ENCODE data around the gene NEDD4. TPM values are rescaled to one million over a fixed set of nuclear protein-coding genes. Genes with fewer than 3 reads are reported as not detected.

The NEDD4 gene
- polyA plus RNA-seq, 3 donors = 1.2 to 3.8 (median 1.3) TPM

GRCh38 chr15:56017920-56018319, 24.5 kb upstream of the NEDD4 start:
- Mint-ChIP-seq H3K27ac (no peak overlapping the region), H3K4me3 (no peak overlapping the region), H3K9me3 (peaks cover 14 to 30% (median 21%) of the 10 kb centered on the region in 7 donors), H3K27me3 (ENCODE audit: low read depth in 3 of 3) (peaks cover 0 to 4% (median 0%) of the 10 kb centered on the region in 3 donors), H3K36me3 (no peaks in the 10 kb centered on the region), H3K4me1 (no peaks in the 10 kb centered on the region)
- Histone ChIP-seq H3K9me3 (replicated peaks in 1 of 2; ENCODE audit: control insufficient read depth in 1 of 2, insufficient read depth in 1 of 2, low read length in 2 of 2) (peaks cover 0 to 7% of the 10 kb centered on the region in 2 donors), H3K4me1 (ENCODE audit: control insufficient read depth in 1 of 2, insufficient read depth in 2 of 2, low read length in 2 of 2) (no peaks in the 10 kb centered on the region), H3K9ac (ENCODE audit: insufficient read depth, low read length, poor library complexity, severe bottlenecking) (no peak overlapping the region), H3K79me2 (ENCODE audit: insufficient read depth, low read length) (no peaks in the 10 kb centered on the region), H4K20me1 (ENCODE audit: insufficient read depth, low read length) (no peaks in the 10 kb centered on the region), H3K27ac (ENCODE audit: low read depth in 1 of 2, low read length in 2 of 2) (no peak overlapping the region), H2AFZ (ENCODE audit: insufficient read depth, low read depth, low read length, poor library complexity, severe bottlenecking) (no peak overlapping the region), H3K4me3 (replicated peaks in 1 of 3; ENCODE audit: low read depth in 2 of 3, low read length in 3 of 3) (no peak overlapping the region), H3K36me3 (replicated peaks in 1 of 2; ENCODE audit: control insufficient read depth in 1 of 2, insufficient read depth in 2 of 2, low read length in 2 of 2) (no peaks in the 10 kb centered on the region), H3K4me2 (replicated peaks; ENCODE audit: extremely low read depth, low read length, poor library complexity, severe bottlenecking) (no peak overlapping the region), H3K27me3 (ENCODE audit: control insufficient read depth in 2 of 2, insufficient read depth in 2 of 2, low read length in 2 of 2) (no peaks in the 10 kb centered on the region)
- no peak for DNase-seq
- intact Hi-C loops (cut with micrococcal nuclease) = no loop called here
- TF ChIP-seq, protein P1, sequence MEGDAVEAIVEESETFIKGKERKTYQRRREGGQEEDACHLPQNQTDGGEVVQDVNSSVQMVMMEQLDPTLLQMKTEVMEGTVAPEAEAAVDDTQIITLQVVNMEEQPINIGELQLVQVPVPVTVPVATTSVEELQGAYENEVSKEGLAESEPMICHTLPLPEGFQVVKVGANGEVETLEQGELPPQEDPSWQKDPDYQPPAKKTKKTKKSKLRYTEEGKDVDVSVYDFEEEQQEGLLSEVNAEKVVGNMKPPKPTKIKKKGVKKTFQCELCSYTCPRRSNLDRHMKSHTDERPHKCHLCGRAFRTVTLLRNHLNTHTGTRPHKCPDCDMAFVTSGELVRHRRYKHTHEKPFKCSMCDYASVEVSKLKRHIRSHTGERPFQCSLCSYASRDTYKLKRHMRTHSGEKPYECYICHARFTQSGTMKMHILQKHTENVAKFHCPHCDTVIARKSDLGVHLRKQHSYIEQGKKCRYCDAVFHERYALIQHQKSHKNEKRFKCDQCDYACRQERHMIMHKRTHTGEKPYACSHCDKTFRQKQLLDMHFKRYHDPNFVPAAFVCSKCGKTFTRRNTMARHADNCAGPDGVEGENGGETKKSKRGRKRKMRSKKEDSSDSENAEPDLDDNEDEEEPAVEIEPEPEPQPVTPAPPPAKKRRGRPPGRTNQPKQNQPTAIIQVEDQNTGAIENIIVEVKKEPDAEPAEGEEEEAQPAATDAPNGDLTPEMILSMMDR (IDR thresholded peaks at IDR 0.05) = no peak
- WGBS (ENCODE audit: insufficient coverage) = no CpG with 5 or more reads among the region's 1 CpG

DNA sequence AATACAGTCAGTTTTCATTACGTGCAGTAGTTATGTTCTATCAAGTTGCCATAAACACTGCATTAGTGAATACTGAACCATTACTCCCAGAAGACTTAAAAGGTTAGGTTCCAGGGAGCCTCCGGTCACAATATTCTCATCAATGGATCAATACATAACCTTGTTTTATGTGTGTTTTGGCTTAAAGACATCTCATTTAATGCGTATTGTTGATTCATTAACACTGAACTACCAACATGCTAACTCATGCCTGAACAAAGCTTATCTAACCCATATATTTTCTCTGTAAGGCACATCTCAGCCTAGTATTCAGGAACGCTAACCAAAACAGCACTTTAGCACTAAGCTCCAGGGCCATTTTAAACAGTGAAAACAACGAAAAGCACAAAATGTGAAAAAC, 24.1 kb upstream of the NEDD4 start:
- Histone ChIP-seq H3K36me3 (replicated peaks in 1 of 2; ENCODE audit: control insufficient read depth in 1 of 2, insufficient read depth in 2 of 2, low read length in 2 of 2) (no peaks in the 10 kb centered on the region), H4K20me1 (ENCODE audit: insufficient read depth, low read length) (no peaks in the 10 kb centered on the region), H3K9me3 (replicated peaks in 1 of 2; ENCODE audit: control insufficient read depth in 1 of 2, insufficient read depth in 1 of 2, low read length in 2 of 2) (peaks cover 0 to 7% of the 10 kb centered on the region in 2 donors), H3K4me3 (replicated peaks in 1 of 3; ENCODE audit: low read depth in 2 of 3, low read length in 3 of 3) (no peak overlapping the region), H3K4me2 (replicated peaks; ENCODE audit: extremely low read depth, low read length, poor library complexity, severe bottlenecking) (no peak overlapping the region), H3K27me3 (ENCODE audit: control insufficient read depth in 2 of 2, insufficient read depth in 2 of 2, low read length in 2 of 2) (no peaks in the 10 kb centered on the region), H3K4me1 (ENCODE audit: control insufficient read depth in 1 of 2, insufficient read depth in 2 of 2, low read length in 2 of 2) (no peaks in the 10 kb centered on the region), H2AFZ (ENCODE audit: insufficient read depth, low read depth, low read length, poor library complexity, severe bottlenecking) (no peak overlapping the region), H3K9ac (ENCODE audit: insufficient read depth, low read length, poor library complexity, severe bottlenecking) (no peak overlapping the region), H3K79me2 (ENCODE audit: insufficient read depth, low read length) (no peaks in the 10 kb centered on the region), H3K27ac (ENCODE audit: low read depth in 1 of 2, low read length in 2 of 2) (no peak overlapping the region)
- Mint-ChIP-seq H3K4me3 (no peak overlapping the region), H3K27me3 (ENCODE audit: low read depth in 3 of 3) (peaks cover 0 to 4% (median 0%) of the 10 kb centered on the region in 3 donors), H3K27ac (no peak overlapping the region), H3K9me3 (peaks cover 14 to 31% (median 21%) of the 10 kb centered on the region in 7 donors), H3K4me1 (no peaks in the 10 kb centered on the region), H3K36me3 (no peaks in the 10 kb centered on the region)
- intact Hi-C loops (cut with micrococcal nuclease) = no loop called here
- no peak for DNase-seq
- TF ChIP-seq, protein P1 (IDR thresholded peaks at IDR 0.05) = no peak
- 83% methylated on average over 2 of the region's 5 CpGs for WGBS (ENCODE audit: insufficient coverage)
